H54 (cell line): ENCODE results near the gene FNDC11.

Experiments used
- DNase-seq: peaks from one replicate; pipeline ENCODE4 v3.0.0; 2011; ENCODE audit warnings: low spot score, mixed read lengths; ENCODE audit not compliant: insufficient read length
- FAIRE-seq: peaks from 3 replicates; lab custom pipeline; 2011; peaks lifted over from hg19 to GRCh38; lab: Jason Lieb, UNC
- POLR2A ChIP-seq: IDR thresholded peaks from 2 replicates; pipeline ENCODE4 v1.6.1; 2011; ENCODE audit warnings: low read depth, mild to moderate bottlenecking, low read length

FNDC11 gene

DNA sequence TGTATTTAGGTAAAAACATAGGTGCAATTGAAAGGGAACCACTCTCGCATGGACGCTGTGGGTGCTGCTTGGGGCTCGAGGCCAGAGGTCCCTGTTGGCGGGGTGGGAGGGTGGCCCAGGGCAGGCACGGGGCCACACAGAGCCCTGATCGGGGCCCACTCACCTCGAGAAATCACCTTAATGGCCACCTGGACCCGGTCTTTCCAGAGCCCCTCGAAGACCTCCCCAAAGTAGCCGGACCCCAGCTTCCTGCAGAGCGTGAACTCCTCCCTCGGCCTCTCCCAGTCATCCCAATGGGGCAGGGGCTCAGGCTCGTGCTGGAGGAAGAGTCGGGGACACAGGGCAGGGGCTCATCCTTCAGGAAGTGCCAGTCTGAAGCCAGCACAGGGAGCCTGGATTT, 20.6 kb upstream of the FNDC11 start:
- no peak for TF ChIP-seq POLR2A
- FAIRE-seq (no peak), DNase-seq (no peak)

DNA sequence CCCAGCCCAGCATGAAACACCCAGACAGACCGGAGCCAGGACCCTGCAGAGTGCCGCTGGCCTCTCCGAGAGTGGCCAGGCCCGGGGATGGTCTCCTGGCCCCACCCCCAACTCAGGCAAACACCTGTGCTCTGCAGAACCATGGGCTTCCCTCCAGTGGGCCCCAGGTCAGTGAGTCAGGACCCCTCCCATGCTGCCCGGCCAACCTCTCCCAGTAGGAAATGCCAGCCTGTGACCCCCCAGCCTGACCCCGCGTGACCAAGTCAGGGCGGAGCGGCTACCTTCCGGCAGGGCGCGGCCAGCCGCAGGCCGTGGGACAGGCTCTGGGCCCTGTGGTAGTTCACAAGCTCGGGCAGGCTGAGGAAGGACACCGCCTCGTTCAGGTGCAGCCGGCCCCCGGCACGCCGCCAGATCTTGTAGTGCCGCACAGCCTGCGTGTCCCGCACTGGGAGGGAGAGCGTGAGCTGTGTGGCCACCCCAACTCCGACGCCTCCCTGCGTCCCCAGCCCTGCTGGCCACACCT, 20.0 kb upstream of the FNDC11 start:
- TF ChIP-seq POLR2A, result no peak
- FAIRE-seq (no peak), DNase-seq (no peak)

DNA sequence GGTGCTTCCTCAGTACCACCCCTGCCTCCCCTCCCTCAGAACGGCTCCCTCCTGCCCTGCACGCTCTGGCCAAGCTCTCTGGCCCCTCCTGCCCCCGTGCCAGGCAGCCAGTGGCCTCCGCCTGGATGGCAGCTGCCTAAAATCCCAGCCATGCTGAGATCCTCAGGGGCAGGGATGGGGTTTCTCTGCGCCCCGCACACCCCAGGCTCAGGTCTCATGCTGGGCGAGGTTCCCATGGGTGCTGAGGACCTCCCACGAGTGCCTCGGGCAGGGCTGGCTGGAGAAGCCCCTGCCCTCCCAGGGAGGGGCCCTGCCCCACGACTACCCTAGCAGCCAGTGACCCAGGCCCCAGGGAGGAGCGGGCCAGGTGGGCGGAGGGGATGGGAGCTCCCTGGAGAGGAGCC, 19.5 kb upstream of the FNDC11 start:
- FAIRE-seq (no peak), DNase-seq (no peak)
- no peak for TF ChIP-seq POLR2A

DNA sequence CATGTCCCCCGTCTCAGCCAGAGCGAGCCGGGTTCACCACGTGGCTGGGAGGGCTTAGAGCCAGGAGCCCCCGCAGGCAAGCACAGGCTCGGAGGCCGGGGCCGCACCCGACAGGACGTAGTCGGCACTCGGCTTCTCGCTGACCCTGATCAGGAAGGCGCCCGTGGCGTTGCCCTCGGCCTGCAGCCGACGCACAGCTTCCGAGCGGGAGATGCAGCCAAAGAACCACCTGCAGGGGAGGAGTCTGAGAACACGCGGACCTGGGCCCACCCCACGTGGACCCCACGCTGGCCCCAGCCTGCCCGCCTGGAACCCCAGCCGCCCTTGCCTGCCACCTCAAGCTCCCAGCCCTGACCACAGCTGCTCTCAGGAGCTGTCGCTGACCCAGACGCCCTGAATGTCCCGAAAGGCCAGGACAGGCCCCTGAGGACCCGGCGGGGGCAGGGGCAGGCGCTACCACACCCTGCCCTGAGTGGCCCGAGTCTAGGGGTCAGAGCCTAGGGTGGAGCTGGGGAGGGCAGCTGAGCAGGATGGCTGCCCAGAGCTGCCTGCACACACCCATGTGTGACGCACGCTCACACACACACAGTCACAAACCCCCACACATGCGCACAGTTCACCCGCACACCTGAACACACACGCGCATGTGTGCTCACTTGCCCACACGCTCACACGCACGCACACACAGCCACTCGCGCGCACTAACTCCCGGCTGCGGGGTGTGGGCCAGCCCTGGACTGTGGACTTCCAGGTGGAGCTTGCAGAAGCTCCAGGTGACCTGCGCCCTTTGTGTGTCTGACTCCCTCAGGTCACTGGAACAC, 18.9 kb upstream of the FNDC11 start:
- FAIRE-seq, result no peak
- DNase-seq, result no peak
- TF ChIP-seq POLR2A, result no peak

DNA sequence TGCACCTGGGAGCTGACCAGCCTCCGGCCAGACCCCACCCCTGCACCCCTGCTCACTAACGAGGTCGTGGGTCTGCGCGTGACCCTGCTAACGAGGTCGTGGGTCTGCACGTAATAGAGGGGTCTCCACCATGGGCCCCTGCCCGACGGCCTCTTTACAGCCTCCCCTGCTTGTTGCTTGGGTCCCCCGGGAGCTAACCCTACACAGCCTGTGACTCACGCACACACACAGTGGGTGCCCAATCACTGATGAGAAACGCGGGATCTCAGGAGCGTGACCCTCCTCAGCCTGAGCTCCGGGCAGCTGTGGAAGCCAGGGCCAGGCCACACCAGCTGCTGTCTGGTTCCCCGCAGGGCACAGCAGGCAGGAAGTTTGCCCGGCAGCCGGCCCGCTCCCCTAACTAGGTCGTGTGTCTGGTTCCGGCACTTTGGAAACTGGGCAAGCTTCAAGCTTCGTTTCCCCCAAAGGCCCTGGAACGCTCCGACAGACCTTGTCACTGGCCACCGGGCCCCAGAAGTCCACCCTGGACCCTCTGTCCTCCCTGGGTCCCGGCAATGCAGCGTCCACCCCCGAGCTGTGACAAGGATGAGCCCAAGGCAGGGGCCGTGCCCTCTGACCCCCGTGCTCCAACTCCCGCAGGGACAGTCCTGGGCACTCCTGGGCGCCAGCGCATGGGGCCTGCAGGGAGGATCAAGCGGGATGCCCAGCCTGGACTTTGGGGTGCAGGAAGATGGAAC, 17.6 kb upstream of the FNDC11 start:
- DNase-seq, result no peak
- no peak for FAIRE-seq
- TF ChIP-seq POLR2A, result no peak

DNA sequence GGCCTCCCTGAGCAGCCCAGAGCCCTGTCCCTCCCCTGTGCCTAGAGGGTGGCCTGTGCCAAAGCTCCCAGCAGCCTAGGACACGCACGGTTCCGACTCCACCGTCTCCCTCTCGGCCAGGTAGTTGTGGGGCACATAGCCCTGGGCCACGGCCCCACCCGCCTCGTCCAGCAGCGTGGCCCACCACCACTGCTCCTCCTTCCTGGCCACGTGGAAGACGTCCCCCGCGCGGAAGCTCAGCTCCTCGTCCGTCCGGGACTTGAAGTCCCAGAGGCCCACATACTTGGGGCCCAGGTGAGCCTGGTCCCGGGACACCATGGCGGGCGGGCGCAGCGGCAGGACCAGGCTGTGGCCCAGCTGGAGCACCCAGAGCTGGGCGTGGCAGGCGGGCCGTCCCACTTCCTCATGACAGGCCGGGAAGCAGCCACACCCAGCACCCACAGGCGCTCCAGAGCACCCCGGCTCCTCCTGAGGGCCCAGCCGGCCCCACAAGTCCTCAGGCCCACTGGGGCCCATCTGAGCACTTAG, 16.9 kb upstream of the FNDC11 start, which contains the start of gene PTK6:
Gene PTK6 (minus strand): TSS at position 380 of the 528 bp plus-strand sequence. CDS start 62 bp downstream, at position 318.
- peak; percentile 95 for DNase-seq
- no peak for TF ChIP-seq POLR2A
- FAIRE-seq, result no peak

DNA sequence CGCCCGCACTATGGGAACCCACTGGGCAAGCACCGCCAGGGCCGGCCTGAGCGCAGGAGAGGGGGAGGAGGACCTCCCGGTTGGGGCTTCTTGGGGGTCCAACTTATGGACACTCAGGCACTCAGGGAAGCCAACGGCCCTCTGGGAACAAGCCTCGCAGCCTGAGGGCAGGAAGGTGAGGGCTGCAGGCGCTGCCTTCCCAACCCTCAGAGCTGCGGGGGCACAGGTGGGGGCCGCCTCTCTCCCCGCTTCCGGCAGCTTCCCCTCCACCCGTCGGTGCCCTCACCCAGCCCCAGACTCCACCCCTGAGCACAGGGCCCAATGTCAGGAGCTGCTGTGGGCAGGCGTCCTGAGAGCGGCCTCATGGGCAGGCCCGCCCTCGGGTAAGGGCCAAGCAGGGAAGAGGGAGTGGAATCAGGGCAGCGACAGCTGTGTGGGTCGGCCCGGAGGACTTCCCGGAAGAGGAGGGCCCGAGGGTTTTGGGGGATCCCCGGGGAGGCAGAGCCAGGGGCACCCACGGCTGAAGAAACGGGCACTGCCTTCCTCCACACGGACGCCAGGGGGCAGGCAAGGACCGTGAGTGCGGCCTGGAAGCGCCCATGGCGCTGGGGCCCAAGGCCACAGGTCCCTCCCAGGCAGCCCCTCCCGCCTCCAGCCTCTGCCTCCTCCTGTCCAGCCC, 16.3 kb upstream of the FNDC11 start:
- peak; percentile 39; the same call in 1 of the 2 replicates for TF ChIP-seq POLR2A
- peak; percentile 87 for FAIRE-seq
- DNase-seq, result peak; percentile 99

DNA sequence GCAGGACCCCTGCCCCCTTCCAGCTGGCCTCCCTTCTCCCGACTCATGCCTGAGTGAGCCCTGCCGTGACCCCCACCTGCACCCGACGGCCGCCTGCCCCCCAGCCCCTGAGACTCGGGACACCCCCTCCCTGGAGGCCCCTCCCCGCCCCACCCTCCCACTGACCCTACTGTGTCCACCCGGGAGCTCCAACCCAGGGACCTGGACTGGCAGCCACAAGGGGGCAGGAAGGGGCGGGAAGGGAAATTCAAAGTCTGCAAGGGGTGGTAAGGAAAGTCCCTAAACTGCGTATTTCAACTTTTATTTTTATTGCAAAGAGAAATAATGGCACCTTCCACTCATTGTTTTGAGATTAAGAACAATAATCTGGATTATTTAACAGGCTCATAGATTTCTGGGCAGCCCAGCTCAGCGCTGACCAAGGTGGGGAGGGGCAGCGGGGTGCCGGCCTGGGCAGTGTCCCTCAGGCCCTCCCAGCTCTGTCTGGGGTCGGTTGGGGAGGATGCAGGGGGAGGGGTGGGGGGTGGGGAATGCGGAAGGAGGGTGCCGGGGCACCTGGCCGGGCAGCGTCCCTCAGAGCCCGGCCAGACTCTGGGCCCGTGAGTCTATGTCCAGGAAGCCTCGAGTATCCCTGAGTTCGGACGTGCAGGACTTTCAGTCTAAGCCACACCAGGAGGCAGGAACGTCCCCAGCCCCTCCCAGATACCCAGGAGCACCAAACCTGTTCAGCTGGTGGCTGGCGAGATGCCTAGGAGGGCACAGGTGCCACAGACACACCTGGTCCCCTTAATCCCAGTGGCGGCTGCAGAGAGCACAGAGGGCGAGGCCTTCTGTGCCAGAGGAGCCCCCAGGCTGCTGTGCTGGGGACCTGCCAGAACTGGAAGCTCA, 15.5 kb upstream of the FNDC11 start:
- peak; percentile 94 for DNase-seq
- FAIRE-seq, result no peak
- no peak for TF ChIP-seq POLR2A

DNA sequence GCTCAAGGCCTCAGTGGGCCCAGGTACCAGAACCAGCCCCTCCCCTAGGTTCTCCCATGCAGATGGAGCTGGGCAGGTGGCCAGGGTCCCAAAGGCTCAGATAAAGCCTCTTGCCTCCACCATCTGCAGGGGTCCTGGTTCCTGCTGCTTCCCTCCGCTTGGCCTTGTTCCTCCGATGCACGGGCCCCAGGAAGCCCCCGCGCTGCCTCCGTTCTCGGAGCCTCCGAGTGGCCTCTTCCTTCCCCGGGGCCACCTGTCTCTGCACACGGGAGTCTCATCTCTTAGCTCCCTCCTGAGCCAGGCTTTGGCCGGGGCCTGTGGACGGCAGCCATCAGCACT, 14.9 kb upstream of the FNDC11 start:
- DNase-seq (no peak), FAIRE-seq (no peak)
- no peak for TF ChIP-seq POLR2A

DNA sequence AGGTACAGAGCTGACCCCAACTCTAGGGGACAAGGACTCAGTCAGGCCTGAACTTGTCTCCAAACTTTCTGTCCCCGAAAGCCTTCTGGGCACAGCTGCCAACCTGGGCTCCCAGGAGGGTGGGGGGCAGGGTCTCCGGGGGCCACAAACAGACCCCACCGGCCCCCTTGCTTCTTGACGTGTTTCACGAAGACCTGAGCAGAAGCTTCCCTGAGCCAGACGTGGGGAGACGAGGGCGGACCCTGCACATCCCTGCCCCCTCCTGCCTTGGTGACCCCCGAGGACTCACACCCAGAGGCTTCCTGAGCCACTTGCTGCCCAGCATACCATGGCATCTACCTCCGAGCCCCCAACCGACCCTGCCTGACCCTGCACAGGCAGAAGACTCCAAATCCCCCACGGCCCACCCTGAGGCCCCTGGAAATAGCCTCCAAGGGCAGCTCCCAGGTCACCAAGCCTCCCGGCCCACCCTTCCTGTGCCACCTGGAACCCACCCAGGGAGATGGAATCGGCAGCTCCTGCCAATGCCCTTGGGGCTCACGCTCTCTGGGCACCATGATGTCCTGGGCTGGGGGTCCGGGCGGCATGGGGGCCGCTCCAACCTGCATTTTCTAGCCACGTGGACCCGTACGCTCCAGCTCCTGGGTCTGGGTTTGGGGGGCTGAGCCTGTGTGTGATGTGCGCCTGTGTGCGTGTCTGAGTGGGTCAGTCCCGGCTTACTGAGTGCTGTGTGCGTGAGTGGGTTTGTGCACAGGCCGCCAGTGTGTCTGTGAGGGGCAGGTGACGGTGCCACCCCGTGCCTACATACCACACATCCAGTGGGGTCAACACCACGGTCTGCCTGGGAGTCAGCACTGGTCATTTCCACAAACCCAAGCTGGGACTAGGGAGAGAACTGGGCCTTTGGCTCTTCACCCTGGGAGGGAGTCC, 14.3 kb upstream of the FNDC11 start:
- FAIRE-seq (no peak), DNase-seq (no peak)
- TF ChIP-seq POLR2A, result no peak

DNA sequence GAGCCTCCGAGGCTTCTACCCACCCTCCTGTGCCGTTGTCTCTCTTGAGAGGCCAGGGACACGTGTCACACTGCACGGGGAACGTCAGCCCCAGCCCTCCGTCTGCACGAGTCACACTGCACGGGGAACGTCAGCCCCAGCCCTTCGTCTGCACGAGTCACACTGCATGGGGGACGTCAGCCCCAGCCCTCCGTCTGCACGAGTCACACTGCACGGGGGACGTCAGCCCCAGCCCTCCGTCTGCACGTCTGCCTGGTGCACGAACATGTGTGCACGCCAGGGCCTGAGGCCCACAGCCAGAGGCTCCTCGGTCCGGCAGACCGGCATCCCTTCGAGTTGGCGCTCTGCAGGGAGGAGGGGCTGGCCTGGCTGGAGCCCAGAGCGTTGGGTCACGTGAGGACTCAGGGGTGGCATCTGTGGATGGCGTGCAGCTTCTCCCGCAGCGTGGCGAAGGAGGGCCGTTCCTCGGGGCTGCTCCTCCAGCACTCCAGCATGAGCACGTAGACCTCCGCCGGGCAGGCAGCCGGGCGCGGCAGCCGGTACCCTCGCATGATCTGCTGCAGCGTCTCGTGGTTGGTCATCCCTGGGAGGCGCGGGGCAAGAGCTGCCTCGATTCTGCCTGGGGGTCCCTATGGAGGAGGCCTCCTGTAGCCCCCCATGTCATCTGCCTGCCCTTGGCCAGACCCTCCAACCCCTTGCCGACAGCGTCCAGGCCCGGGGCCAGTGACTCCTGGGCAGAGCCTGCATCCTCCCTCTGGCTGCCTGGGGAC, 13.4 kb upstream of the FNDC11 start:
- TF ChIP-seq POLR2A, result no peak
- DNase-seq (no peak), FAIRE-seq (no peak)
